ENCODE data around the gene KLF4.

KLF4 gene

GRCh38 chr9:107447834-107448233 is 41.7 kb downstream of the KLF4 start:
- DNase-seq: peak; percentile 5

GRCh38 chr9:107447081-107447480 is 42.5 kb downstream of the KLF4 start:
- DNase-seq: no peak

GRCh38 chr9:107446491-107446890 is 43.1 kb downstream of the KLF4 start:
- no peak for DNase-seq

- DNase-seq: no peak
Observed at GRCh38 chr9:107443786-107444185, 45.8 kb downstream of the KLF4 start.

- no peak for DNase-seq
Observed at GRCh38 chr9:107439991-107440456, 49.5 kb downstream of the KLF4 start.

GRCh38 chr9:107438211-107439031 is 51.1 kb downstream of the KLF4 start:
- DNase-seq: peak; percentile 76

- no peak for DNase-seq
Observed at GRCh38 chr9:107437716-107438115, 51.9 kb downstream of the KLF4 start.

GRCh38 chr9:107435415-107435814 is 54.2 kb downstream of the KLF4 start:
- no peak for DNase-seq

Measured in NCI-H1105 (cell line).